HCEC 1CT (cell line): Measurements from ENCODE around the gene FAM25A.
"Not testable (repeated sequence)": the region's sequence is repeated elsewhere in the genome, so short reads cannot be mapped to it uniquely, and the experiment has no call there.

Experiments used
- DNase-seq: peaks from one replicate; pipeline ENCODE4 v3.0.0-alpha.2; 2017

The FAM25A gene

GRCh38 chr10:87013528-87013927, 6.6 kb upstream of the FAM25A start:
- DNase-seq: not testable (repeated sequence)

GRCh38 chr10:87014986-87015716, 4.9 kb upstream of the FAM25A start:
- not testable (repeated sequence) for DNase-seq

GRCh38 chr10:87018127-87018526, 2.0 kb upstream of the FAM25A start:
- DNase-seq: not testable (repeated sequence)

- not testable (repeated sequence) for DNase-seq
Observed at GRCh38 chr10:87019066-87019465, 1.0 kb upstream of the FAM25A start.

GRCh38 chr10:87019504-87019903, 590 bp upstream of the FAM25A start:
- not testable (repeated sequence) for DNase-seq

- peak; percentile 72 for DNase-seq
Observed at GRCh38 chr10:87025285-87025958, 5.3 kb downstream of the FAM25A start.

GRCh38 chr10:87026747-87027508, 6.8 kb downstream of the FAM25A start:
- not testable (repeated sequence) for DNase-seq

GRCh38 chr10:87030419-87030818, 10.3 kb downstream of the FAM25A start:
- DNase-seq: not testable (repeated sequence)

- no peak for DNase-seq
Observed at GRCh38 chr10:87030912-87031635, 11.0 kb downstream of the FAM25A start.

GRCh38 chr10:87036623-87037022, 16.5 kb downstream of the FAM25A start:
- DNase-seq: no peak

- no peak for DNase-seq
Observed at GRCh38 chr10:87038286-87038717, 18.2 kb downstream of the FAM25A start.

- DNase-seq: no peak
Observed at GRCh38 chr10:87038786-87039185, 18.7 kb downstream of the FAM25A start.

GRCh38 chr10:87043579-87043978, 23.5 kb downstream of the FAM25A start:
- not testable (repeated sequence) for DNase-seq

GRCh38 chr10:87045434-87045938, 25.4 kb downstream of the FAM25A start:
- DNase-seq: no peak

- no peak for DNase-seq
Observed at GRCh38 chr10:87053111-87053510, 33.0 kb downstream of the FAM25A start.

- DNase-seq: no peak
Observed at GRCh38 chr10:87053577-87054181, 33.6 kb downstream of the FAM25A start.

GRCh38 chr10:87054373-87055295, 34.5 kb downstream of the FAM25A start:
- peak; percentile 75 for DNase-seq

- no peak for DNase-seq
Observed at GRCh38 chr10:87058171-87058570, 38.1 kb downstream of the FAM25A start.

- DNase-seq: no peak
Observed at GRCh38 chr10:87059401-87059800, 39.3 kb downstream of the FAM25A start.

GRCh38 chr10:87060280-87060928, 40.3 kb downstream of the FAM25A start:
- no peak for DNase-seq
